ENCODE data around the gene DHX30. TPM values are rescaled to one million over a fixed set of nuclear protein-coding genes. Genes with fewer than 3 reads are reported as not detected.
"Not testable (repeated sequence)": the region's sequence is repeated elsewhere in the genome, so short reads cannot be mapped to it uniquely, and the experiment has no call there.

Gene DHX30
- polyA plus RNA-seq (ENCODE audit: low read depth in 6 of 6), result 10 to 100 TPM; 25.5 to 43.5 (median 28.1) TPM

GRCh38 chr3:47802734-47803479 is at the start of gene DHX30:
Gene DHX30, plus strand, starts transcription at chr3:47803138. Its CDS starts 7,546 bp downstream, at chr3:47810684.
- no peaks in the 10 kb centered on the region for H3K27me3 Mint-ChIP-seq
- H3K4me3 Mint-ChIP-seq, result peak within 1 kb of the TSS; percentile 91 to 97 (median 94)
- DNase-seq, result peak; percentile 86
- H3K4me1 Mint-ChIP-seq, result peaks cover 4 to 17% (median 10%) of the 10 kb centered on the region in 3 donors
- no peaks in the 10 kb centered on the region for H3K36me3 Mint-ChIP-seq
- no peaks in the 10 kb centered on the region for H3K9me3 Mint-ChIP-seq
- peak; percentile 92 to 93 for ATAC-seq (ENCODE audit: low read depth in 2 of 2)
- H3K27ac Mint-ChIP-seq, result peak within 1 kb of the TSS; percentile 86 to 97 (median 94)

GRCh38 chr3:47758261-47759025 is 44.5 kb upstream of the DHX30 start:
- Mint-ChIP-seq H3K27me3 (no peaks in the 10 kb centered on the region), H3K36me3 (no peaks in the 10 kb centered on the region), H3K9me3 (no peaks in the 10 kb centered on the region), H3K4me1 (peaks cover 4 to 20% (median 12%) of the 10 kb centered on the region in 3 donors), H3K4me3 (no peak overlapping the region), H3K27ac (no peak overlapping the region)
- DNase-seq (no peak), ATAC-seq (ENCODE audit: low read depth in 2 of 2) (no peak)

- H3K9me3 Mint-ChIP-seq; H3K36me3 Mint-ChIP-seq; H3K4me3 Mint-ChIP-seq; H3K27me3 Mint-ChIP-seq; ATAC-seq (ENCODE audit: low read depth in 2 of 2); DNase-seq: not testable (repeated sequence)
- Mint-ChIP-seq H3K27ac (peak overlapping the region in 2 of 6 donors; percentile 52 to 61), H3K4me1 (peaks cover 4 to 16% (median 15%) of the 10 kb centered on the region in 3 donors)
Observed at GRCh38 chr3:47760207-47760606, 42.7 kb upstream of the DHX30 start.

- Mint-ChIP-seq H3K9me3 (no peaks in the 10 kb centered on the region), H3K36me3 (no peaks in the 10 kb centered on the region), H3K4me1 (peaks cover 4 to 16% (median 15%) of the 10 kb centered on the region in 3 donors), H3K27me3 (no peaks in the 10 kb centered on the region), H3K4me3 (no peak overlapping the region), H3K27ac (peak overlapping the region in 3 of 6 donors; percentile 52 to 54 (median 53))
- no peak for ATAC-seq (ENCODE audit: low read depth in 2 of 2)
- no peak for DNase-seq
Observed at GRCh38 chr3:47761046-47761445, 41.9 kb upstream of the DHX30 start.

GRCh38 chr3:47762233-47762632 is 40.7 kb upstream of the DHX30 start:
- H3K27me3 Mint-ChIP-seq, result no peaks in the 10 kb centered on the region
- ATAC-seq (ENCODE audit: low read depth in 2 of 2), result no peak
- peak overlapping the region in 5 of 6 donors; percentile 25 to 92 (median 54) for H3K27ac Mint-ChIP-seq
- no peak for DNase-seq
- no peaks in the 10 kb centered on the region for H3K9me3 Mint-ChIP-seq
- no peaks in the 10 kb centered on the region for H3K36me3 Mint-ChIP-seq
- H3K4me1 Mint-ChIP-seq, result peaks cover 4 to 9% (median 6%) of the 10 kb centered on the region in 3 donors
- no peak overlapping the region for H3K4me3 Mint-ChIP-seq

- ATAC-seq (ENCODE audit: low read depth in 2 of 2), result no peak
- Mint-ChIP-seq H3K27ac (no peak overlapping the region), H3K4me3 (no peak overlapping the region), H3K4me1 (peaks cover 6 to 9% (median 8%) of the 10 kb centered on the region in 3 donors), H3K36me3 (peaks cover 2 to 4% of the 10 kb centered on the region in 2 donors), H3K9me3 (no peaks in the 10 kb centered on the region), H3K27me3 (no peaks in the 10 kb centered on the region)
- DNase-seq, result no peak
Observed at GRCh38 chr3:47766186-47766585, 36.8 kb upstream of the DHX30 start.

- peaks cover 4 to 27% (median 7%) of the 10 kb centered on the region in 3 donors for H3K4me1 Mint-ChIP-seq
- ATAC-seq (ENCODE audit: low read depth in 2 of 2) (no peak), DNase-seq (no peak)
- H3K27me3 Mint-ChIP-seq, result no peaks in the 10 kb centered on the region
- no peak overlapping the region for H3K4me3 Mint-ChIP-seq
- H3K9me3 Mint-ChIP-seq, result no peaks in the 10 kb centered on the region
- H3K36me3 Mint-ChIP-seq, result peaks cover 4 to 7% of the 10 kb centered on the region in 2 donors
- no peak overlapping the region for H3K27ac Mint-ChIP-seq
Observed at GRCh38 chr3:47772047-47772446, 30.9 kb upstream of the DHX30 start.

- Mint-ChIP-seq H3K27ac (peak overlapping the region in 1 of 6 donors; percentile 6), H3K27me3 (no peaks in the 10 kb centered on the region), H3K4me1 (peaks cover 4 to 30% (median 7%) of the 10 kb centered on the region in 3 donors), H3K9me3 (no peaks in the 10 kb centered on the region), H3K4me3 (no peak overlapping the region), H3K36me3 (peaks cover 4 to 7% of the 10 kb centered on the region in 2 donors)
- DNase-seq (no peak), ATAC-seq (ENCODE audit: low read depth in 2 of 2) (no peak)
Observed at GRCh38 chr3:47772788-47773187, 30.1 kb upstream of the DHX30 start.

- DNase-seq (no peak), ATAC-seq (ENCODE audit: low read depth in 2 of 2) (no peak)
- Mint-ChIP-seq H3K9me3 (no peaks in the 10 kb centered on the region), H3K36me3 (no peaks in the 10 kb centered on the region), H3K4me1 (peaks cover 19 to 57% (median 36%) of the 10 kb centered on the region in 3 donors), H3K27ac (no peak overlapping the region), H3K4me3 (peak overlapping the region in 2 of 8 donors; percentile 53 to 100), H3K27me3 (no peaks in the 10 kb centered on the region)
Observed at GRCh38 chr3:47778746-47779145, 24.2 kb upstream of the DHX30 start.

- Mint-ChIP-seq H3K36me3 (no peaks in the 10 kb centered on the region), H3K4me1 (peaks cover 19 to 44% (median 29%) of the 10 kb centered on the region in 3 donors), H3K4me3 (peak overlapping the region; percentile 93 to 100 (median 96)), H3K9me3 (no peaks in the 10 kb centered on the region), H3K27ac (peak overlapping the region; percentile 89 to 98 (median 97)), H3K27me3 (no peaks in the 10 kb centered on the region)
- ATAC-seq (ENCODE audit: low read depth in 2 of 2), result peak; percentile 60 to 66
- DNase-seq, result peak; percentile 63
Observed at GRCh38 chr3:47780741-47781684, 21.9 kb upstream of the DHX30 start.

- H3K9me3 Mint-ChIP-seq, result no peaks in the 10 kb centered on the region
- no peaks in the 10 kb centered on the region for H3K27me3 Mint-ChIP-seq
- peak within 1 kb of the TSS; percentile 94 to 98 (median 97) for H3K27ac Mint-ChIP-seq
- H3K4me1 Mint-ChIP-seq, result peaks cover 19 to 36% (median 29%) of the 10 kb centered on the region in 3 donors
- DNase-seq, result peak; percentile 97
- ATAC-seq (ENCODE audit: low read depth in 2 of 2), result peak; percentile 83 to 87
- no peaks in the 10 kb centered on the region for H3K36me3 Mint-ChIP-seq
- peak within 1 kb of the TSS; percentile 93 to 100 (median 96) for H3K4me3 Mint-ChIP-seq
Observed at GRCh38 chr3:47781685-47782445, 21.1 kb upstream of the DHX30 start, which contains the start of gene SMARCC1. Gene SMARCC1, minus strand, starts transcription at chr3:47781893. Its CDS starts 96 bp downstream, at chr3:47781797.
